ENCODE data around the gene PCNX4.

PCNX4 gene

GRCh38 chr14:60102389-60102788 lies 10.7 kb downstream of the PCNX4 start:
- peak; percentile 92 for DNase-seq (ENCODE audit: low read depth)

GRCh38 chr14:60106339-60106738 lies 14.6 kb downstream of the PCNX4 start:
- peak; percentile 85 for DNase-seq (ENCODE audit: low read depth)

- no peak for DNase-seq (ENCODE audit: low read depth)
Measured at GRCh38 chr14:60107477-60107876, 15.8 kb downstream of the PCNX4 start.

- DNase-seq (ENCODE audit: low read depth) = no peak
Measured at GRCh38 chr14:60111732-60112131, 20.0 kb downstream of the PCNX4 start.

- DNase-seq (ENCODE audit: low read depth) = peak; percentile 22
Measured at GRCh38 chr14:60114881-60115280, 23.2 kb downstream of the PCNX4 start.

GRCh38 chr14:60116181-60116580 lies 24.5 kb downstream of the PCNX4 start:
- peak; percentile 20 for DNase-seq (ENCODE audit: low read depth)

- DNase-seq (ENCODE audit: low read depth) = peak; percentile 28
Measured at GRCh38 chr14:60125918-60126317, 34.2 kb downstream of the PCNX4 start.

- no peak for DNase-seq (ENCODE audit: low read depth)
Measured at GRCh38 chr14:60133487-60133886, 41.8 kb downstream of the PCNX4 start.

- no peak for DNase-seq (ENCODE audit: low read depth)
Measured at GRCh38 chr14:60134702-60135101, 43.0 kb downstream of the PCNX4 start.

GRCh38 chr14:60151715-60152114 lies 60.0 kb downstream of the PCNX4 start:
- DNase-seq (ENCODE audit: low read depth) = peak; percentile 97

- no peak for DNase-seq (ENCODE audit: low read depth)
Measured at GRCh38 chr14:60153991-60154390, 62.3 kb downstream of the PCNX4 start.

GRCh38 chr14:60154671-60155070 lies 62.9 kb downstream of the PCNX4 start:
- DNase-seq (ENCODE audit: low read depth) = no peak

- DNase-seq (ENCODE audit: low read depth) = no peak
Measured at GRCh38 chr14:60160422-60160821, 68.7 kb downstream of the PCNX4 start.

- DNase-seq (ENCODE audit: low read depth) = peak; percentile 34
Measured at GRCh38 chr14:60161196-60162107, 69.7 kb downstream of the PCNX4 start.

GRCh38 chr14:60163693-60164092 lies 72.0 kb downstream of the PCNX4 start:
- DNase-seq (ENCODE audit: low read depth) = no peak

GRCh38 chr14:60164404-60164711 lies 72.6 kb downstream of the PCNX4 start:
- no peak for DNase-seq (ENCODE audit: low read depth)

GRCh38 chr14:60164712-60165546 lies 73.2 kb downstream of the PCNX4 start, which contains the start of gene DHRS7:
Gene DHRS7, minus strand, starts transcription at chr14:60165398. Its CDS starts 89 bp downstream, at chr14:60165309.
- peak; percentile 73 for DNase-seq (ENCODE audit: low read depth)

GRCh38 chr14:60165547-60165876 lies 73.8 kb downstream of the PCNX4 start:
- no peak for DNase-seq (ENCODE audit: low read depth)

GRCh38 chr14:60166142-60166541 lies 74.4 kb downstream of the PCNX4 start:
- no peak for DNase-seq (ENCODE audit: low read depth)

GRCh38 chr14:60169722-60170121 lies 78.0 kb downstream of the PCNX4 start:
- no peak for DNase-seq (ENCODE audit: low read depth)

GRCh38 chr14:60170948-60171347 lies 79.2 kb downstream of the PCNX4 start:
- DNase-seq (ENCODE audit: low read depth) = no peak

GRCh38 chr14:60171690-60172089 lies 80.0 kb downstream of the PCNX4 start:
- DNase-seq (ENCODE audit: low read depth) = no peak
